ENCODE data around the gene CXADR. TPM values are rescaled to one million over a fixed set of nuclear protein-coding genes. Genes with fewer than 3 reads are reported as not detected.

Gene CXADR
- total and polyA plus RNA-seq, 9 of the 15 experiments (the other 6 are each of a cell fraction or from before 2014, with no cell fraction given): 0.01 to 0.41 (median 0.14) TPM

GRCh38 chr21:17492415-17493168, 20.3 kb upstream of the CXADR start:
- intact Hi-C loops (cut with micrococcal nuclease): no loop called here
- H3K79me2 ChIP-seq (ENCODE audit: control insufficient read depth, insufficient read depth, low read length): no peaks in the 10 kb centered on the region
- H3K4me2 ChIP-seq (ENCODE audit: insufficient read depth, low read length): no peak overlapping the region
- ATAC-seq (no peak), FAIRE-seq (no peak), DNase-seq (ENCODE audit: extremely low read depth in 1 of 4, low spot score in 3 of 4) (no peak)
- WGBS (ENCODE audit: insufficient coverage, low coverage, missing lambda C conversion rate): 7% methylated on average over 6 of the region's 6 CpGs
- no peak overlapping the region for H3K9ac ChIP-seq (ENCODE audit: insufficient read depth in 1 of 2, low read depth in 2 of 2, low read length in 2 of 2)
- TF ChIP-seq BRCA1 (IDR thresholded peaks at IDR 0.05): no peak
- no peak for TF ChIP-seq BRCA1 (CRISPR knock-in tag; IDR thresholded peaks at IDR 0.05)
- TF ChIP-seq ZNF280B (CRISPR knock-in tag; IDR thresholded peaks at IDR 0.05): no peak
- TF ChIP-seq ESRRB (CRISPR knock-in tag; IDR thresholded peaks at IDR 0.05; ENCODE audit: borderline replicate concordance): no peak
- no peak for TF ChIP-seq GTF2A2 (tag; IDR thresholded peaks at IDR 0.05)
- no peak for TF ChIP-seq NR1H2 (CRISPR knock-in tag; IDR thresholded peaks at IDR 0.05)
- TF ChIP-seq CBX8 (IDR thresholded peaks at IDR 0.05; ENCODE audit: borderline replicate concordance, extremely low read depth, low read depth, low read length, poor library complexity, severe bottlenecking): no peak
- no peak for TF ChIP-seq STAT6 (CRISPR knock-in tag; IDR thresholded peaks at IDR 0.05)
- no peak for TF ChIP-seq USF1 (CRISPR knock-in tag; IDR thresholded peaks at IDR 0.05)
- TF ChIP-seq CBFA2T3 (IDR thresholded peaks at IDR 0.05): no peak
- TF ChIP-seq CEBPZ (IDR thresholded peaks at IDR 0.05; ENCODE audit: borderline replicate concordance, low read depth, low read length): no peak
- no peak for TF ChIP-seq JUNB (CRISPR knock-in tag; conservative IDR thresholded peaks at IDR 0.05)
- no peak overlapping the region for H3K27ac ChIP-seq (ENCODE audit: extremely low read depth, low read depth, low read length)
- POLR2A ChIA-PET: no interaction called here
- H2AFZ ChIP-seq (ENCODE audit: low read depth, low read length): no peak overlapping the region
- H3K9me3 ChIP-seq (replicated peaks; ENCODE audit: control insufficient read depth, insufficient read depth, low read depth, low read length): no peaks in the 10 kb centered on the region
- CTCF ChIA-PET (ENCODE audit: low intra/inter-chr PET ratio): no interaction called here
- no peaks in the 10 kb centered on the region for H3K9me1 ChIP-seq (ENCODE audit: control insufficient read depth, insufficient read depth, low read length)
- in situ Hi-C loops (cut with MboI): no loop called here
- BruUV-seq (replicated peaks): no TSS peak
- H3K36me3 ChIP-seq (ENCODE audit: control insufficient read depth, insufficient read depth, low read length): no peaks in the 10 kb centered on the region
- no peaks in the 10 kb centered on the region for H3K4me1 ChIP-seq (replicated peaks in 1 of 2; ENCODE audit: control insufficient read depth in 2 of 2, insufficient read depth in 2 of 2, low read length in 2 of 2)
- no peaks in the 10 kb centered on the region for H3K27me3 ChIP-seq (ENCODE audit: control insufficient read depth in 2 of 2, insufficient read depth in 2 of 2, low read length in 2 of 2)
- no peak overlapping the region for H3K4me3 ChIP-seq
- no peaks in the 10 kb centered on the region for H4K20me1 ChIP-seq (replicated peaks; ENCODE audit: control insufficient read depth, insufficient read depth, low read length)

Data from K562 (cell line).